HCT116 (cell line): ENCODE measurements around the gene SLFN5. TPM values are rescaled to one million over a fixed set of nuclear protein-coding genes. Genes with fewer than 3 reads are reported as not detected.

Experiments used
- ATAC-seq: fragments of 200-7000 bp; cut with Tn5 transposase; 2 replicates; pipeline ENCODE4 v1.9.1; 2020; ENCODE audit warnings: mild to moderate bottlenecking, moderate library complexity
- BruUV-seq: library from RNA; stranded (reverse); fragments of 400-500 nt; replicated peaks from 2 replicates; lab custom pipeline; 2021; lab: Mats Ljungman, UMichigan
- CTCF ChIA-PET: fragments of 300-600 bp; sonication (Branson Sonifier 250); formaldehyde crosslinking; loops from one replicate; lab custom pipeline; 2021; ENCODE audit warnings: antibody characterized with exemption; lab: Charles Lee
- POLR2A ChIA-PET: fragments of 300-600, 350-600 bp; sonication (Branson Sonifier 250); formaldehyde crosslinking; loops from one replicate; lab custom pipeline; 2021; ENCODE audit warnings: antibody characterized with exemption; lab: Charles Lee
- RAD21 ChIA-PET, 2 experiments: fragments of 300-600 bp; sonication (Branson Sonifier 250); formaldehyde crosslinking; loops; one replicate each; lab custom pipeline; 2023; ENCODE audit warnings: low total read pairs in 2 of 2; ENCODE audit not compliant: uncharacterized antibody in 2 of 2, unreplicated experiment in 2 of 2, low non-redundant PET in 1 of 2; lab: Charles Lee
- DNase-seq: peaks from one replicate; pipeline ENCODE4 v3.0.0-alpha.2; 2010; ENCODE audit warnings: low read depth, low spot score
- H2AFZ ChIP-seq: fragments of 200-600 bp; shearing (Covaris generic), sonication (generic); 2 replicates; pipeline ENCODE4 v1.6.1; 2017; ENCODE audit warnings: low read depth, mixed run types, mixed read lengths, antibody characterized with exemption, low read length; ENCODE audit not compliant: poor library complexity, severe bottlenecking
- H3K27ac ChIP-seq: 2 replicates; pipeline ENCODE4 v1.5.1; 2012; ENCODE audit warnings: low read depth, low read length
- H3K27me3 ChIP-seq: fragments of 200-600 bp; sonication (generic); 2 replicates; pipeline ENCODE4 v1.6.1; 2016; ENCODE audit warnings: mixed run types, low read length, mixed read lengths; ENCODE audit not compliant: insufficient read depth
- H3K36me3 ChIP-seq, 2 experiments: fragments of 200-500 bp in 1 of 2; fragments of 200-600 bp in 1 of 2; sonication (Bioruptor generic) in 1 of 2; sonication (generic) in 1 of 2; 2 replicates each; pipeline versions ENCODE4 v1.5.1 to v1.6.1; 2014 to 2016; ENCODE audit warnings: low read length in 2 of 2, inconsistent platforms in 1 of 2, mixed read lengths in 1 of 2, mixed run types in 1 of 2; ENCODE audit not compliant: insufficient read depth in 2 of 2, control insufficient read depth in 1 of 2
- H3K4me1 ChIP-seq, 2 experiments: fragments of 200-600 bp in 1 of 2; sonication (generic) in 1 of 2; 2 replicates each; pipeline versions ENCODE4 v1.5.1 to v1.6.1; 2012 to 2017; ENCODE audit warnings: low read length in 2 of 2, inconsistent platforms in 1 of 2, mild to moderate bottlenecking in 1 of 2, mixed read lengths in 1 of 2, mixed run types in 1 of 2, moderate library complexity in 1 of 2; ENCODE audit not compliant: insufficient read depth in 2 of 2, control insufficient read depth in 1 of 2
- H3K4me2 ChIP-seq: fragments of 200-600 bp; sonication (generic); 2 replicates; pipeline ENCODE4 v1.6.1; 2017; ENCODE audit warnings: mixed run types, low read length, mixed read lengths
- H3K4me3 ChIP-seq, 2 experiments: fragments of 200-600 bp in 1 of 2; sonication (generic) in 1 of 2; replicated peaks in 1 of 2; 2 replicates each; pipeline ENCODE4 v1.5.1; 2011 to 2016; ENCODE audit warnings: low read length in 2 of 2, control low read depth in 1 of 2, low read depth in 1 of 2, mild to moderate bottlenecking in 1 of 2, mixed read lengths in 1 of 2, mixed run types in 1 of 2
- H3K79me2 ChIP-seq: fragments of 200-600 bp; sonication (generic); 2 replicates; pipeline ENCODE4 v1.6.1; 2017; ENCODE audit warnings: mild to moderate bottlenecking, mixed run types, low read length, moderate library complexity, mixed read lengths; ENCODE audit not compliant: insufficient read depth
- H3K9ac ChIP-seq: fragments of 200-600 bp; sonication (generic); 2 replicates; pipeline ENCODE4 v1.6.1; 2016; ENCODE audit warnings: low read length, mixed read lengths
- H3K9me2 ChIP-seq: fragments of 200-600 bp; sonication (generic), shearing (Covaris generic); 2 replicates; pipeline ENCODE4 v1.6.1; 2017; ENCODE audit warnings: mixed run types, mild to moderate bottlenecking, moderate library complexity; ENCODE audit not compliant: insufficient read depth
- H3K9me3 ChIP-seq, 2 experiments: fragments of 200-500 bp in 1 of 2; fragments of 200-600 bp in 1 of 2; sonication (Bioruptor generic) in 1 of 2; sonication (generic) in 1 of 2; 2 replicates each; pipeline ENCODE4 v1.6.1; 2014 to 2017; ENCODE audit warnings: low read length in 2 of 2, mixed read lengths in 2 of 2, inconsistent platforms in 1 of 2, low read depth in 1 of 2, mild to moderate bottlenecking in 1 of 2, mixed run types in 1 of 2, moderate library complexity in 1 of 2; ENCODE audit not compliant: control insufficient read depth in 1 of 2, insufficient read depth in 1 of 2
- H4K20me1 ChIP-seq: fragments of 200-600 bp; sonication (generic), shearing (Covaris generic); 2 replicates; pipeline ENCODE4 v1.6.1; 2017; ENCODE audit warnings: mixed run types, mild to moderate bottlenecking, moderate library complexity; ENCODE audit not compliant: insufficient read depth
- CBX3 ChIP-seq: IDR thresholded peaks from 2 replicates; pipeline ENCODE4 v1.6.1; 2012; ENCODE audit warnings: low read depth
- MAX ChIP-seq: IDR thresholded peaks from 2 replicates; pipeline ENCODE4 v1.6.1; 2012
- RAD21 ChIP-seq: IDR thresholded peaks from 2 replicates; pipeline ENCODE4 v1.6.1; 2012; ENCODE audit warnings: low read depth, mild to moderate bottlenecking
- TCF7L2 ChIP-seq: IDR thresholded peaks from 2 replicates; pipeline ENCODE4 v1.7.0; 2011; ENCODE audit warnings: borderline replicate concordance, inconsistent platforms; ENCODE audit not compliant: insufficient read depth, insufficient read length; ENCODE audit errors: extremely low read depth
- intact Hi-C: fragments of 100-400 bp; cut with micrococcal nuclease; formaldehyde crosslinking; loops from 2 replicates; pipeline ENCODE4 v1.10.0; 2022
- total RNA-seq: library from RNA; stranded (reverse); gene quantifications from one replicate; pipeline ENCODE4 v1.2.1, GENCODE V29; 2021; ENCODE audit not compliant: unreplicated experiment
- TF ChIP-seq, protein P1 (sequence below), 3 experiments: fragments of 200-600 bp in 1 of 3; sonication (generic) in 1 of 3; IDR thresholded peaks in 2 of 3; conservative IDR thresholded peaks in 1 of 3; 2 replicates each; pipeline ENCODE4 v1.5.1; 2012 to 2017; ENCODE audit warnings: low read depth in 2 of 3, low read length in 2 of 3, antibody characterized with exemption in 1 of 3, borderline replicate concordance in 1 of 3, control low read depth in 1 of 3, mild to moderate bottlenecking in 1 of 3, mixed read lengths in 1 of 3, mixed run types in 1 of 3, moderate library complexity in 1 of 3; ENCODE audit not compliant: insufficient read depth in 1 of 3

Gene SLFN5
- total RNA-seq, 1 experiment from 2014 or later = 23.7 TPM

GRCh38 chr17:35241520-35241919 is 1.4 kb upstream of the SLFN5 start (continued):
- no peak for TF ChIP-seq CBX3

- no peaks in the 10 kb centered on the region for H3K9me2 ChIP-seq
- H3K27ac ChIP-seq = peak overlapping the region; percentile 58
- intact Hi-C loops = loop anchor here (5.0 kb wide), 1 partner anchor 260 kb away; the partner anchor contains the start of gene LIG3
- CTCF ChIA-PET = no interaction called here
- TF ChIP-seq TCF7L2 (no peak), MAX (0 out of 2 replicates have a peak, but pooled peaks have one; percentile 41), RAD21 (0 out of 2 replicates have a peak, but pooled peaks have one; percentile 9)
- TF ChIP-seq, protein P1, sequence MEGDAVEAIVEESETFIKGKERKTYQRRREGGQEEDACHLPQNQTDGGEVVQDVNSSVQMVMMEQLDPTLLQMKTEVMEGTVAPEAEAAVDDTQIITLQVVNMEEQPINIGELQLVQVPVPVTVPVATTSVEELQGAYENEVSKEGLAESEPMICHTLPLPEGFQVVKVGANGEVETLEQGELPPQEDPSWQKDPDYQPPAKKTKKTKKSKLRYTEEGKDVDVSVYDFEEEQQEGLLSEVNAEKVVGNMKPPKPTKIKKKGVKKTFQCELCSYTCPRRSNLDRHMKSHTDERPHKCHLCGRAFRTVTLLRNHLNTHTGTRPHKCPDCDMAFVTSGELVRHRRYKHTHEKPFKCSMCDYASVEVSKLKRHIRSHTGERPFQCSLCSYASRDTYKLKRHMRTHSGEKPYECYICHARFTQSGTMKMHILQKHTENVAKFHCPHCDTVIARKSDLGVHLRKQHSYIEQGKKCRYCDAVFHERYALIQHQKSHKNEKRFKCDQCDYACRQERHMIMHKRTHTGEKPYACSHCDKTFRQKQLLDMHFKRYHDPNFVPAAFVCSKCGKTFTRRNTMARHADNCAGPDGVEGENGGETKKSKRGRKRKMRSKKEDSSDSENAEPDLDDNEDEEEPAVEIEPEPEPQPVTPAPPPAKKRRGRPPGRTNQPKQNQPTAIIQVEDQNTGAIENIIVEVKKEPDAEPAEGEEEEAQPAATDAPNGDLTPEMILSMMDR (IDR thresholded peaks at IDR 0.05 in 2 of 3, conservative IDR thresholded peaks at IDR 0.05 in 1 of 3; ENCODE audit: borderline replicate concordance in 1 of 3, insufficient read depth in 1 of 3, low read depth in 2 of 3, low read length in 2 of 3) = peak in 2 of 3 experiments; percentile 51 to 59; a peak in 4 of 6 replicates
- H3K4me2 ChIP-seq = peak overlapping the region; percentile 89
- no peaks in the 10 kb centered on the region for H3K27me3 ChIP-seq
- BruUV-seq = TSS peak; percentile 77
- peak overlapping the region; percentile 73 to 75 for H3K4me3 ChIP-seq
- H3K9me3 ChIP-seq = no peaks in the 10 kb centered on the region
- peak overlapping the region; percentile 97 for H2AFZ ChIP-seq
- DNase-seq = peak; percentile 58
- H3K9ac ChIP-seq = peak overlapping the region; percentile 65
- ATAC-seq = peak; percentile 79
- H3K4me1 ChIP-seq = peaks cover 28% of the 10 kb centered on the region in 2 experiments
- H3K36me3 ChIP-seq = no peaks in the 10 kb centered on the region
- RAD21 ChIA-PET = no interaction called here
- H4K20me1 ChIP-seq = no peaks in the 10 kb centered on the region
- POLR2A ChIA-PET = interaction anchor here (0.8 to 1.8 kb wide), 3 partner anchors 10 to 291 kb away, joined by 3 to 12 read pairs (median 3); no protein-coding TSS in a partner anchor
- H3K79me2 ChIP-seq = no peaks in the 10 kb centered on the region
Observed at GRCh38 chr17:35242158-35242804, 591 bp upstream of the SLFN5 start.
